Measurements from ENCODE around the gene OAS3.
"Not testable (repeated sequence)": the region's sequence is repeated elsewhere in the genome, so short reads cannot be mapped to it uniquely, and the experiment has no call there.

The OAS3 gene

GRCh38 chr12:112980491-112981158 is 42.4 kb downstream of the OAS3 start:
- no peak for DNase-seq (ENCODE audit: low read depth in 2 of 2)

- no peak for DNase-seq (ENCODE audit: low read depth in 2 of 2)
These were observed 47.5 kb downstream of the OAS3 start for GRCh38 chr12:112985642-112986290.

GRCh38 chr12:112986291-112986800 is 48.1 kb downstream of the OAS3 start:
- DNase-seq (ENCODE audit: low read depth in 2 of 2) = no peak

GRCh38 chr12:112987561-112987960 is 49.3 kb downstream of the OAS3 start:
- DNase-seq (ENCODE audit: low read depth in 2 of 2) = no peak

- DNase-seq (ENCODE audit: low read depth in 2 of 2) = no peak
These were observed 50.0 kb downstream of the OAS3 start for GRCh38 chr12:112988224-112988623.

GRCh38 chr12:112988823-112989385 is 50.6 kb downstream of the OAS3 start:
- not testable (repeated sequence) for DNase-seq (ENCODE audit: low read depth in 2 of 2)

GRCh38 chr12:112989806-112990205 is 51.5 kb downstream of the OAS3 start:
- no peak for DNase-seq (ENCODE audit: low read depth in 2 of 2)

- DNase-seq (ENCODE audit: low read depth in 2 of 2) = peak in 1 of 2 donors; percentile 27
These were observed 54.5 kb downstream of the OAS3 start for GRCh38 chr12:112992541-112993398.

- DNase-seq (ENCODE audit: low read depth in 2 of 2) = no peak
These were observed 56.7 kb downstream of the OAS3 start for GRCh38 chr12:112995008-112995407.

GRCh38 chr12:112996501-112996900 is 58.2 kb downstream of the OAS3 start:
- no peak for DNase-seq (ENCODE audit: low read depth in 2 of 2)

- no peak for DNase-seq (ENCODE audit: low read depth in 2 of 2)
These were observed 59.2 kb downstream of the OAS3 start for GRCh38 chr12:112997506-112997905.

GRCh38 chr12:112998987-112999767 is 60.9 kb downstream of the OAS3 start:
- DNase-seq (ENCODE audit: low read depth in 2 of 2) = no peak

GRCh38 chr12:113000433-113000832 is 62.2 kb downstream of the OAS3 start:
- DNase-seq (ENCODE audit: low read depth in 2 of 2) = no peak

- DNase-seq (ENCODE audit: low read depth in 2 of 2) = no peak
These were observed 63.9 kb downstream of the OAS3 start for GRCh38 chr12:113002155-113002554.

- no peak for DNase-seq (ENCODE audit: low read depth in 2 of 2)
These were observed 64.4 kb downstream of the OAS3 start for GRCh38 chr12:113002676-113003075.

GRCh38 chr12:113003636-113004035 is 65.4 kb downstream of the OAS3 start:
- no peak for DNase-seq (ENCODE audit: low read depth in 2 of 2)

- no peak for DNase-seq (ENCODE audit: low read depth in 2 of 2)
These were observed 67.5 kb downstream of the OAS3 start for GRCh38 chr12:113005762-113006161.

GRCh38 chr12:113006206-113006605 is 67.9 kb downstream of the OAS3 start:
- DNase-seq (ENCODE audit: low read depth in 2 of 2) = no peak

- no peak for DNase-seq (ENCODE audit: low read depth in 2 of 2)
These were observed 68.4 kb downstream of the OAS3 start for GRCh38 chr12:113006641-113007040.

GRCh38 chr12:113007166-113007565 is 68.9 kb downstream of the OAS3 start:
- DNase-seq (ENCODE audit: low read depth in 2 of 2) = no peak

GRCh38 chr12:113010701-113011100 is 72.4 kb downstream of the OAS3 start:
- no peak for DNase-seq (ENCODE audit: low read depth in 2 of 2)

All from activated CD8-positive, alpha-beta memory T cell treated with anti-CD3 and anti-CD28 coated beads for 4 hours (primary cell).